NOMO-1 treated with dmso at 0.1 percent for 144 hours (cell line): ENCODE results near the gene ZNF106.

Source experiments
- DNase-seq: peaks from one replicate; lab custom pipeline; 2025; ENCODE audit not compliant: unreplicated experiment; lab: John Stamatoyannopoulos, UW

ZNF106 gene

DNA sequence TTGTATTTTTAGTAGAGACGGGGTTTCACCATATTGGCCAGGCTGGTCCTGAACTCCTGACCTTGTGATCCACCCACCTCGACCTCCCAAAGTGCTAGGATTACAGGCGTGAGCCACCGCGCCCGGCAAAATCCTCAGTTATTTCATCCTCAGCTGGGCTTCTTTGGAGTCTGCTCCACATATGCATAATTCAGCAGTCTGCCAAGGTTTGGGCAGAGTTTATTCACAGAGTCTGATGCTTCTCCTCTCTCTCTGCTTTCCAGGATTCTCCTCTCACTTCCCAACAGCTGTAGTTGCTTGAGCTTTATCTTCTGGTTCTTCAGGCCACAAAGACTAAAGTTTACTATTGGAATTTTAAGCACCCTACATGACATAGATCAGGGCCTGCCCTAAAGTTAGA lies 8.2 kb downstream of the ZNF106 start:
- DNase-seq: no peak

DNA sequence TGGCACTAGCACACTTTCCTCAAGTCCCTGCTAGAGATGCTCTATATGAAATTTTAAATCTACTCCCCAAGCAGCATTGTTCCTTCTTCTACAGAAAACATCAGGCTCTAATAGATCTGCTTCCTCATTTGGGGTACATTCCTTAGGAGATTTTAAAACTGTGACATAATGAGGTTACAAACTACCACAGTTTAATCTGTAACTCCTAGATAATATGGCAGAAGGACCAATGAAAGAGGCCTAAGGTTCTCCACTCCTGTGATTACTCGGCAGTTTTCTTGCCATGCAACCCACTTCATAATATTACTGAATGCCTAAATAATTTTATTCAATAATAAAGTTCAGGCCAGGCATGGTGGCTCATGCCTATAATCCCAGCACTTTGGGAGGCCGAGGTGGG lies 16.1 kb downstream of the ZNF106 start:
- DNase-seq: no peak

DNA sequence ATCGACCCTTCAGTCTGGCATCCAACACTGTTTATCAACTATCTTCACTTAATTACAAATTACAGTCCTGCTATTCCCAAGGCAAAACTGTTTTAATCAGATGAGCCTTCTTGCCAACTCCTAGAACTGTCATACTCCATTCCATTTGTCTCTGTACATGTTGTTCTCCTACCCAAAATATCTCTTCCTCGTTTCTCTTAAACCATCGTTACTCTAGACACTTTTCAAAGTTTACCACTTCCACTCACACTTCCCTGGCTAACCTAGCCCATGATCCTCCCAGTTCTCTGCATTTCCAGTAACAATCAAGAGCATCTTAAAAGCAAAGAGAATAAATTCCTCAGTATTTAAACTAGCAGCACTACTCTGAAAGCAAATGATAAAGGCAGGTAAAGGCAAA lies 19.9 kb downstream of the ZNF106 start:
- DNase-seq: no peak

DNA sequence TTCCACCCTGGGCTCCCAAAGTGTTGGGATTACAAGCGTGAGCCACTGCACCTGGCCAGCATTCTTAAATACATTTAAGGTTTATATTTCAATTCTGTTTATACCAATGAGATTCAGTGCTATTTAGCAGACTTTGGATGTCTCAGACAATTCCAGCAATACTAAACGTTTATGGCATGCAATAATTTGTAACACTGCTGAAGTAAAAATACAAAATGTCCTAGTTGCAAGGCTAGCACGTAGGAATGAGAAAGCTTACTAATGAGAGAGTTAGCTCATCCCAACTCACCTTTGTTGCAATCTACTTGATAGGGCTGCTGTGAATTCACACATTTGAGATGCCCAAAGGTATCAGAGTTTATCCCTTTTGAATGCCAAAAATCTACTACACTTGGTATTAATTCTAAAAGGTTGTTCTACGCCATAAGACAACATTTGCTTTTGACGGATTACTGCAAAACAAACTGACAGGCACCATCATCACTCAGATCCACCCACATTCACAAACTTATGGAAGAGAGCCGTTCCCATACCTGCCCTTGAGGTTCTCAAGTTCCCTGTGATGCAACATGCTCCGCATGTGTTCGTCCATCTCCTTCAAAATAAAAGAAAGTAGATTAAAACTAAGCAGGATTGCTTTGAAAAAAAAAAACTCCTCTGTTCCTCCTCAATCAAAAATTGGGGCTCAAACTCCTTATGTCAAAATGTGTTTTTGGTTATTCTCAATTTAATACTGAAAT lies 25.3 kb downstream of the ZNF106 start:
- no peak for DNase-seq

DNA sequence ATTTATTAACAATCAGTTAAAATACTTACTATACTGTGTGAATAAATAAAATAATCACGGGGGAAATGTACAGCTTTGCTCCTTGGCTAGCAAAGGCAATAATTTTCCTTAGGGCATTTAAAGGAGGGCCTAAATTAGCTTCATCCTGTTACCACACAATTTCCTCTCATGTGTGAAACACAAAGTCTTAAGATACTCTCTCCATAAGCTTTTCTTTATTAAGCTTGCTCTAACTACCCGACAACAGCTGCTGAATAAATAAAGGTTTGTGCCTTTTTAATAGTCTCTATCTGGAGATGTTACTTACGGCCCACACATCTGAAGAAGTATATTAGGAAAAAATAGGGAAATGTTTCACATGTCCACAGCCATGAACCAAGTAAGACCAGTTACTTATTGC lies 29.7 kb downstream of the ZNF106 start:
- no peak for DNase-seq

DNA sequence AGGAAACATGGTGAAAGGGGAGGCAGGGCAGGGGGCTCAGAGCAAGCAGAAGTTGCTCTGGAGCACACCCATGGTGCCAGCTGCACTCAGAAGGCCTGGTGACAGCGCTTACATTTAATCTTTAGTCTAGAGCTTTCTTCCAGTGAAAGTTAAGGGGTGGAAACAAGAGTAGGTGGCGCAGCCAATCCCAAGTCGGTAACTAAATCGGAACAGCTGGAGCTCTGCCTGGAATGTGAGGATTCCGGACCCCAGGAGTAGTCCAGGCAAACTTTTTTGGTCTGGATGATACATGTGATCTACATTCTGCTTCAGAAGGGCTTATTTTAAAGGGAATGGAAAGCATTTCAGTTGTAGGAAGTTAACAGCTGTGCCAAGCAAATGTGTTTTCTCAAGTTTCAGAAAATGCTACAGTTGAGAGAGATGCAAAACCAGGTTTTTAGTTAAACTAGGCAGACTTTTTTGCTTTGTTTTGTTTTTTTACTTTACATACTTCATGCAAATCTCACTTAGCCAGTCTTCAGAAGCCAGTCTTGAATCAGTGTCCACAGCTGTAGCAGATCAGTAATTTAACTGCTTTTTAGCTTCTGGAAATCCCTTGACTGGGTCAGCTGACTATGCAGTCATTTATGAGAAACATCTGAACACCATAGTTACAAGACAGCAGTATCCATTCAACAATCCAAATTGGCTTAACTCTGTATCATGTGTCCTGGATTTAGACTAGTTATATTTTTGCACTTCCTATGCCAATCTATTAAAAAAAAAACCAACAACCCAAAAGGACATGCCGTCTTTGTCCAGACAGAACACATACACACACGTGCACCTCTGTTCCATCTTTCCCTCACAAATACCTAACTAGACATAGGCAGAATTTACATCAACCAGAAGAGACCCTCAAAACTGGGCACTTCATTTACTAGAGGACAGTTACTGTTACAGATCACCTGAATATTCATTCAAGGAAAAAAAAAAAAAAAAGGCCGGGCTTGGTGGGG lies 33.2 kb downstream of the ZNF106 start:
- DNase-seq: no peak

DNA sequence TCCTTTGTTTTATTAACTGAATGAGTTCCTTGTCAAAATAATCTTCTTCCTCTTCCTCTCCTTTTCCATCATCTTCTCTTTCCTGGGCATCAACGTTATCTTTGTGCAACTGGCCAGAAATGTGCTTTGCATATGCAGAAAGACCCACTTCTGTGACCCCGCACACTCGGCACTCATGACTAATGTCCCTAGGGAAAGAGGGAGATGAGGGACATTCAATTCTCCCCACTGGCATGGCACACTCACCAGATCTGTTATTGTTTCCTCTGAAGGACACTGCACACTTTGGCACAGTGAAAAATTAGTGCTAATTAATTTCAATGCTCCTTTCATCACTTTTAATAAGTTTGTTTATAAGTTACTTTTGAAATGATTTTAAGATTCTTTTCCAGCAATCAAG lies 34.0 kb downstream of the ZNF106 start:
- no peak for DNase-seq

DNA sequence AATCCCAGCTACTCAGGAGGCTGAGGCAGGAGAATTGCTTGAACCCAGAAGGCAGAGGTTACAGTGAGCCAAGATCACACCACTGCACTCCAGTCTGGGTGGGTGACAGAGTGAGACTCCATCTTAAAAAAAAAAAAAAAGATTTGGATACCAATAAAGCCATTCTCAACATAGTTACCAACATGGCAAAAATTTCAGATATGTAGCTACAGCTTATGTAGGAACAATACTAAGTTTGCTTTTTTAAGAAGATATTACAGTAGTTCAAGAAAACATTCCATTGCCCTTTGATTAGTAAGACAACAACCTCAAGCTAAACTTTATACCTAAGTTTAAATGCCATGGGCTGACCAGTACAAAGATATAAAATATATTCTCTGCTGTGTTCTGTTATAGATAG lies 34.4 kb downstream of the ZNF106 start:
- no peak for DNase-seq

DNA sequence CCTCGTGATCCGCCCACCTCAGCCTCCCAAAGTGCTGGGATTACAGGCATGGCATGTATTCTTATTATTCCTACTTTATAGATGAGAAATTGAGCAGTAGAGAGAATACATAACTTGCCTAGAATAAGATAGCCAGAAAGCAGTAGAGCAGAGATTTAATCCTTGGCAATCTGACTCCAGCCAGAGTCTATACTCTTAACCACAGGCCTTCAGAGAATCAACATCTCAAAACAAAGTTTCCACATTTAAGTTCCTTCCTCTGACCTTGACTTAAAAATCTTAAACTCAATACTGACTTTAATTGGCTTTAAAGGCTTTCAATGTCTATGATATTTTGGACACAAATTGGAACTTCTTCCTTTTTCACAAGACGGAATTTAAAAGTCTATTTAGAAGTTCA lies 37.1 kb downstream of the ZNF106 start:
- no peak for DNase-seq

DNA sequence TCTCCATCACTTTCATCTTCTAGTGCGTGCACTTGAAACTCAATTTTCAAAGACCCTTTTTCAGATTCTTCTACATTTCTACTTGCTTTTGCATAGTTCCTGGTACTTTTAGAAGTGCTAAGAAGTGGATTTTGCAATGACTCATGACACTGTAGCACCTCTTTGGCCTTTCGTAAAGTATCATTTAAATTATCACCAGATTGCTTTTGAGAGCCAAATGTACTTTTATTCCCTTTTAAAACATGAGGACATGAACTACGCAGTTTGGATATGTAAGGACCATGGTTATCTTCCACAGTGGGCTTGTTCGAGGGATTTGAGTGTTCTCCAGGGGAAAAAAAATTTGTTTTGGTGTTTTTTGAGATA lies 40.5 kb downstream of the ZNF106 start:
- no peak for DNase-seq

DNA sequence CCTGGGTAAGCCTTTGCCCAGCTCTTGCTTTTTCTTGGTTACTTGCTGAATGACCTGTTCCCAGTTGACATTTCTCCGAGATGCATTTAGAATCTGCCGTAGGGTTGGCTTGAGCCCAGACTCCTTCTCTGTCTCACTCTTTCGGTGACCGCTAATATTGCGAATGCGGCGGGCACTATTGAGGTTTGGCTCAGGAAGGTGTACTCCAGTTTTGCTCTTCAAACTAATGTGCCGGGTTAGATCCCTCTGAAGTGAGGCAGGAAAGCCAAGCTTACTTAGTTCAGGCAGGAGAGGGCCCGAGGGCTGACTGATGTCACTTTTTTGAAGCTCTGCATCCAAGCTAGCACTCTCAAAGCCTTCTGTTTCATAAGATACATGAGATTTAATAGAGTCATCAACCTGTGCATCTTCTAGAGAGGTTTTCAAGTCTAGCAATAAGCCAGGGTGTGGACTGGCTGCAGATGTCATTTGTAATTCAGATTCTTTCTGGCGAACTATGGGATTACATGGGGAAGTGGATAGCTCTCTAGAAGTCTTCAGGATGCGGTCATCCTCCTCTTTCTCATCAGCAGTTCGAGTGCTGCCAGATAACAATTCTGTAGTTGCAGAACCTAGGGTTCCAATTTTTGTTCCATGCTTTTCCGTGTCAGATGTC lies 41.0 kb downstream of the ZNF106 start:
- no peak for DNase-seq

DNA sequence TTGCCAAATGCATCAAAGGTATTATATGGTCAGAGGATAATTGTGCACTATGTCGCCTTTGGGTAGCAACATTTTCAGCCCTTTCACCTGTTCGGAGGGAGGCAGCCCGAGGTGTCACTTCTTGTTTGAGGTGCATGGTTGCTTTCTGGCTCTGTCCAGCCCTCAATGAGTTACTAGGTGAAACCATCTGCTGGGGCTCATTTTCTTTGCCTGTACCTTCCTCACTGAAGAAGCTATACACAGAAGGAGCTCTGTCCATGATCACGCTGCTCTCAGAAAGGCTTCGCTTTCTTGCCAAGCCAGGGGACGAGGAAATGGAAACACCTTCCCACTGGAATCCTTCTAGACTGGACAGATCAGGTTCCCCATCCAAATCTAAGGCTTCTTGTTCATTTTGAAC lies 42.7 kb downstream of the ZNF106 start:
- no peak for DNase-seq

DNA sequence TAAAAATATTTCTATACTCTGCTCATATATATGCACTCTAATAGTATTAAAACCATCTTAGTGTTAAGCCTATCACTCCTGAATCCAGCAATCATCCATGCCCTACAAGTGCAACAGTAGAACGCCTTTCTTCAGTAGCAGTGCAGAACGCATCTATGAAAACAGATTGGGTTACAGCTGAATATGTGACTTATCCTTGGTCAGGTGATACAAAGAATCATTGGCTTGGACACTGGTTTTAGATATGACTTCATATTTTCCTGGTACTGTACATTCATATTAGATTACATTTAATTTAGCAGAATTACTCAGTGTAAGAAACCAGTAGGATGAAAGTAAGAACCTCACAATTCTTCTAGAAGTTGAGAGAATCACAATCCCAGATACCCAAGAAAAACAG lies 43.3 kb downstream of the ZNF106 start:
- no peak for DNase-seq

DNA sequence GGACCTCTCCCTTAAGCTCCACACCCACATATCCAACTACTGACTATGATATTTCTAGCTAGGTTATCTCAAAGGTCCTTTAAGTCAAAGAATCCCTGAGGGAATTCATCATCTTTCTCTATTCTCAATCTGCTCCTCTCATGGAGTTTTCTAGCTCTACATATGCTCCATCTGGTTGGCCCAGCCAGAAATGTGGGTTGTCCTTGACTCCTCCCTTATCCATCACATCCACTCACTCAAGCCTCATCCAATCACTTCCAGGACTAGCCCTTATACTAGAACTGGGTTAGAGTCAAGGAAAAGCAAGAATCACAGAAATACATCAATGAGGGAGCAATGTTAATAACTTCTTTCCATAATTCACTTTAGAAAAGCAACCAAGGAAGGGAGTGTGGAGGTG lies 45.4 kb downstream of the ZNF106 start:
- DNase-seq: no peak

DNA sequence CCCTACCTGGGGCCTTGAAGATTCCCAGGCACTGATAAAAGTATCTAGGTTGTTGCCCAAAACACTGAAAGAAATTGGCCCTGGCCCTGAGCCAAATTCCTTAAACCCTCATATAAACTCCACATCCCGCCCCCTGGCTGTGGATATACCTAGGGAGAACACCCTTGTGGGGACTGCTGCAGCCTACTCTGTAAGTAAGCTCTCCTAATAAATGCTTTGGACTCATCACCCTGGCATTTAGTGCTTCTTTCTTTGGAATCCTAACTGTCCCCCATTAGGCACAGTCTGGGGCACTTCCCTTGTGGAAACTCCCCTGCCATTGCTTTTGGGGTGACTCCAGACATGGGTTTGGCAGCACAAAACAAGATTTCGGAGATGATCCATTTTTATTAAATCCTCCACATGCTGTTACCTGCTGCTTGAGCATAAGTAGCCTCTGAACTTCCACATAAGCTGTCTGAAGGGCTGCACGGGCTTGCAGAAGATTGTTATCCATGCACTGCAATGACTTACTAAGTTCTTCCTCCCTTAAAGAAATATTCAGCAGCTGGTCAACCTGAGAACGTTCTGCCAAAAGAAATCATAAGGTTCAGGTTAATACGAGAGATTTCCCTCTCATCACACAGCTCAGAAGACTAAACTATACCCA lies 46.4 kb downstream of the ZNF106 start:
- no peak for DNase-seq

DNA sequence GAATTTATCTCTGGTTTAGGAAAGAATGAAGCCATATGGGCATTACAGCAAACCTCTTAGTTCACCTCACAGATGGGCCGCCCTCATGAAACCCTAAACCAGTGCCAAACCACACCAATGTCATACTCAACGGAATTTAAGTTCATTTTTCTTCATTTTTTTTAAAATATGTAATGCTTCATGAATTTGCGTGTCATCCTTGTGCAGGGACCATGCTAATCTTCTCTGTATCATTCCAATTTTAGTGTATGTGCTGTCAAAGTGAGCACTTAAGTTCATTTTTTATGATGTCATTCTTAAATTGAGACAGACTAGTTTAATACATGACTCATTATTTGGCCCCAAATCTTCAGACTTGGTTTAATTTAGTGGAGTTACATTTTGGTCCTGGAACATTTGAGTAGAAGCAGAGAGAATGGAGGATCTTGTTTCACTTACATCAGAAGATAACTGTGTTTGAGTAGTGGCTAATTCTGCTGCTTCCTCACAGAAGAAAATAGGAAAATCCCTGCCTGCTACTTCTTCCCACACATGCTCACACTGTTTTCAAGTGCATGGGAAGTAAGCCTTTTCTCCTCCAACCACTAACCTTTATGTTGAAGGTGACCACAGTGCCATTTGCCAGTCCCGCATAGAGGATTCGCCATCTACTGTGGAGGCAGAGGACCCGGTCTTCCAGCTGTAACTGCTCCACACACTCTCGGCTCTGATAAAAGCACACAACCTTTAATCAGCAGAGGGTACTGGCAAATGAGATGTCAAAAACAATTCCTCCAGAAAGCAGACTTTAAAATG lies 63.3 kb downstream of the ZNF106 start:
- DNase-seq: no peak

DNA sequence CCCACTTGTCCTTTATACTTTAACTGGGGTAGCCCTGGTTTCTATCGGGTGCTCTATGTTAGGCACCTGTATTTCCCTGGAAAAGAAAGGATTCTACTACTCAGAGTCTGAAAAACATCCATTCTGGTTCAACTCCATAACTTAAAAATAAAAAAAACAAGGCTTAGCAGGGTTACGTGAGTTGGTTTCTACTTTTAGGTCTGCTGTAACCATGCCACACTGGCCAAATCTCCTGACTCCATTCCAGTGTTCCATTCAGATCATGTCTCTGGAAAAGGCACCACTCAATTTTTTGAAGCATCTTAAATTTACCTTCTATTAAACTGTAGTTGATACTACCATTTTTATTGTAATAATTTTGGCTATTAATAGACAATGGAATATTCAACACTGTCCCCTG lies 69.6 kb downstream of the ZNF106 start:
- no peak for DNase-seq

DNA sequence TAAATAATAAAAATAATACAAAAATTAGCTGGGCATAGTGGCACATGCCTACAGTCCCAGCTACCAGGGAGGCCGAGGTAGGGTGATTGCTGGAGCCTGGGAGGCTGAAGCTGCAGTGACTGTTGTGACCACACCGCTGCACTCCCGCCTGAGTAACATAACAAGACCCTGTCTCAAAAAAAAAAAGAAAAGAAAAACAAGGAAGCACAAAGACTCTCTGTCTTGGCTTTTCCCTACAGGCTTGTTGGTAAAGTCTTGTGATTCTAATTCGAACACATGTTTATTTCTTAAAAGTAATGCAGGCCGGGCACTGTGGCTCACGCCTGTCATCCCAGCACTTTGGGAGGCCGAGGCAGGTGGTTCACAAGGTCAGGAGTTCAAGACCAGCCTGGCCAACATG lies 71.6 kb downstream of the ZNF106 start:
- DNase-seq: no peak

DNA sequence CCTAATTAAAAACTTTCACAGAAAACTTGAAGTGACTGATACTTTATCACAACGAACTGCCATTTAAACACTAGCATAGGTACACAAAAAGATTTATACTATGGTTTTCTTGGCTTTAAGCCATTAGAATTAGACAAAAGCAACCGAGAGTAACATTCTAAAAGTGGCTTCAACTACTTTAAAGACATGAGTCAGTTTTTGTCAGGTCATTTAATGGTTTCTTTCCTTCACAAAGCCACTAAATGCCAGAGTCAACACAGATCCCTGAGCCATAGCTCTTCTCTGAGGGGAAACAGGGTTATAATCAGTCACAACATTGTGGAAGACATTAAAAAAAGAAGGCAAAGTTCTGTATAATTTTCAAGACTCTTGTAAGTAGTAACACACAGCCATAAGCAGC lies 77.0 kb downstream of the ZNF106 start:
- no peak for DNase-seq

DNA sequence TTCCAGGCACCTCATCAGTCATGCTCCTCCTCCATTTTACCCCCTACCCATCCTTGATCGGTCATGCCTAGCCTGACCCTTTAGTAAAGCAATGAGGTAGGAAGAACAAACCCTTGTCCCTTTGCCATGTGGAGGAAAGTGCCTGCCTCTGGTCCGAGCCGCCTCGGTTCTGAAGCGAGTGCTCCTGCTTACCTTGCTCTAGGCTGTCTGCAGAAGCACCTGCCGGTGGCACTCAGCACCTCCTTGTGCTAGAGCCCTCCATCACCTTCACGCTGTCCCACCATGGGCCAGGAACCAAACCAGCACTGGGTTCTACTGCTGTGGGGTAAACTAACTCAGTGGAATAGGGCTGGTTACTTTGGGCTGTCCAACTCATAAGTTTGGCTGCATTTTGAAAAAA lies 79.1 kb downstream of the ZNF106 start:
- DNase-seq: no peak

DNA sequence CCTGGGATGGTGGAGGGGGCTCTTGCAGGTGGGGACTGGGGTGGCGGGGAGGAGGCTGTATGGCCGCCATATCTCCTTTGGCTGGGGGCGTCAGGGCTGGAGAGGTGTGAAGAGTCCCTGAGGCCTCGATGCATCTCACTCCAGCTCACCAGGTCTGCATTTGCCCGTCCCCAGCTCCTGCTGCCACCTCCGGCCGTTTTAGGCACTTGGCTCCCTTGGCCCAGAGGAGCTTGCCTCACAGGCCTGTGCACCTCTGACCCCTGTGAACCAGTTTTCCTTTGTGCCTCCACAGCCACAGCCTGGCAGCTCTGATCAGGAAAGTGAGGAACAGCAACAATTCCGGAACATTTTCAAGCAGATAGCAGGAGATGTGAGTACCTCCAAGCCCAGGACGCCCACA lies 81.9 kb downstream of the ZNF106 start:
- no peak for DNase-seq
